Measurements from ENCODE around the gene PHRF1.

DNA sequence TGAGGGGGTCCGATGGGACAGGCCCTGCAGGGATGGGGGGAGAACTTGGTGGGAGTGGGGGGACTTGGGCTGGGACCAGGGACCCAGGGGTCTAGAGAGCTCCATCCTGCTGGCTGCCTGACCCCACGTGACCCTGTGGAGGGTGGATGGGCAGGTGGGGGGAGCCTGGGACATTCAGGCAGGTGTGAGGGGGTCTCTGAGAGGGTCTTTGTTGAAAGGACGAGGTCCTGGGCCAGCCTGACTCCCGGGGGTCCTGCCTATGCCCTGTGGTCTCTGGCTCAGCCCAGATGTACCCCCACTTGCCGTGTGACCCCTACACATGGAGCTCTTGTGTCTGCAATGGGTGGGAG lies 31.5 kb upstream of the PHRF1 start:
- no peak for TF ChIP-seq GABPA (IDR thresholded peaks at IDR 0.05 in 1 of 2, conservative IDR thresholded peaks at IDR 0.05 in 1 of 2)
- TF ChIP-seq, protein P1, sequence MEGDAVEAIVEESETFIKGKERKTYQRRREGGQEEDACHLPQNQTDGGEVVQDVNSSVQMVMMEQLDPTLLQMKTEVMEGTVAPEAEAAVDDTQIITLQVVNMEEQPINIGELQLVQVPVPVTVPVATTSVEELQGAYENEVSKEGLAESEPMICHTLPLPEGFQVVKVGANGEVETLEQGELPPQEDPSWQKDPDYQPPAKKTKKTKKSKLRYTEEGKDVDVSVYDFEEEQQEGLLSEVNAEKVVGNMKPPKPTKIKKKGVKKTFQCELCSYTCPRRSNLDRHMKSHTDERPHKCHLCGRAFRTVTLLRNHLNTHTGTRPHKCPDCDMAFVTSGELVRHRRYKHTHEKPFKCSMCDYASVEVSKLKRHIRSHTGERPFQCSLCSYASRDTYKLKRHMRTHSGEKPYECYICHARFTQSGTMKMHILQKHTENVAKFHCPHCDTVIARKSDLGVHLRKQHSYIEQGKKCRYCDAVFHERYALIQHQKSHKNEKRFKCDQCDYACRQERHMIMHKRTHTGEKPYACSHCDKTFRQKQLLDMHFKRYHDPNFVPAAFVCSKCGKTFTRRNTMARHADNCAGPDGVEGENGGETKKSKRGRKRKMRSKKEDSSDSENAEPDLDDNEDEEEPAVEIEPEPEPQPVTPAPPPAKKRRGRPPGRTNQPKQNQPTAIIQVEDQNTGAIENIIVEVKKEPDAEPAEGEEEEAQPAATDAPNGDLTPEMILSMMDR (IDR thresholded peaks at IDR 0.05; ENCODE audit: low read depth, low read length, missing input control), result no peak
